NCI-H526 treated with DMSO at 0.1 percent for 48 hours (cell line): ENCODE results near the gene TREX2.
A peak's percentile ranks its signal among the peaks of the same experiment; 100 is the strongest.

Source experiments
- DNase-seq: peaks from one replicate; lab custom pipeline; 2025; lab: John Stamatoyannopoulos, UW

TREX2 gene, protein sequence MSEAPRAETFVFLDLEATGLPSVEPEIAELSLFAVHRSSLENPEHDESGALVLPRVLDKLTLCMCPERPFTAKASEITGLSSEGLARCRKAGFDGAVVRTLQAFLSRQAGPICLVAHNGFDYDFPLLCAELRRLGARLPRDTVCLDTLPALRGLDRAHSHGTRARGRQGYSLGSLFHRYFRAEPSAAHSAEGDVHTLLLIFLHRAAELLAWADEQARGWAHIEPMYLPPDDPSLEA

GRCh38 chrX:153445856-153446635 is at the start of gene TREX2:
Gene TREX2 (minus strand): TSS chrX:153446056. CDS start chrX:153445430, 626 bp downstream.
- DNase-seq, result no peak

GRCh38 chrX:153495362-153495751 is 49.5 kb upstream of the TREX2 start:
- no peak for DNase-seq

- peak; percentile 2 for DNase-seq
These were observed 48.9 kb upstream of the TREX2 start, which contains the start of gene BGN for GRCh38 chrX:153494541-153495361. Gene BGN (plus strand): TSS chrX:153494980. CDS start chrX:153504632, 9,652 bp downstream.

DNA sequence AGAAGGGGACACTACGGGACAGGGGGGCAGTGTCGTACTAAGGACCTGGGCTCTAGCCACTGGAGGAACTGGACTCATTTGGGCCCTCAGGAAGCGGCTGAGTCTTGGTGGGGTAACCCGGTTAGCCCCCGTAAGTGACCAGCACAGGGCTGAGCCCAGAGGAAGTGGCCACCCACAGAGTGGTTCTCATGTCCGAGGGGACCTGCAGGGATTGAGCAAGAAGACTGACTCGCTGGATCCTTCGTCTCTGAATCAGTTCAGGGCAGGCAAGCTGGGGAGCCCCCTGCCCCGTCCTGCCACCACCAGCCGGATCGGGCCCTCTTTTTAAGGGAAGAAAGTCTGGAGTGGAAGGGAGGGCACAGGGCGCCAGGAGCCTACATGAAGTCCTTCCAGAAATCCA is 48.2 kb upstream of the TREX2 start:
- DNase-seq, result no peak

DNA sequence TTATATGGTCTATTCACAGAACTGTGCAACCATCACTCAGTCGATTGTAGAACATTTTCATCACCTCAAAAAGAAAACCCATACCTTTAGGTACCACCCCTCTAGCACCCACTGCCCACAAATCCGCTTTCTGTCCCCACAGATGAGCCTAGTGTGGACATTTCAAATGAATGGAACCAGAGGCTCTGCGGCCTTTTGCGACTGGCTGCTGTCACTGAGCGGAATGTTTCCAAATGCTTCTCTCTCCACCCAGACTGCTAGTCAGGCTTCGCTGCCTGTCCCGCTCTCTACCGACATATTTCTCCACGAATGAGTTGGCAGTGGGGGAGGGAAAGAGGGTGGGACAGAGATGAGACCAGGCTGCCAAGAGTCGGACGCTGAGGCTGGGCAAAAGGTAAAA is 47.2 kb upstream of the TREX2 start:
- DNase-seq, result no peak

GRCh38 chrX:153492543-153492942 is 46.7 kb upstream of the TREX2 start:
- DNase-seq, result no peak

GRCh38 chrX:153491918-153492317 is 46.1 kb upstream of the TREX2 start:
- no peak for DNase-seq

- no peak for DNase-seq
These were observed 45.6 kb upstream of the TREX2 start for GRCh38 chrX:153491351-153491914.

DNA sequence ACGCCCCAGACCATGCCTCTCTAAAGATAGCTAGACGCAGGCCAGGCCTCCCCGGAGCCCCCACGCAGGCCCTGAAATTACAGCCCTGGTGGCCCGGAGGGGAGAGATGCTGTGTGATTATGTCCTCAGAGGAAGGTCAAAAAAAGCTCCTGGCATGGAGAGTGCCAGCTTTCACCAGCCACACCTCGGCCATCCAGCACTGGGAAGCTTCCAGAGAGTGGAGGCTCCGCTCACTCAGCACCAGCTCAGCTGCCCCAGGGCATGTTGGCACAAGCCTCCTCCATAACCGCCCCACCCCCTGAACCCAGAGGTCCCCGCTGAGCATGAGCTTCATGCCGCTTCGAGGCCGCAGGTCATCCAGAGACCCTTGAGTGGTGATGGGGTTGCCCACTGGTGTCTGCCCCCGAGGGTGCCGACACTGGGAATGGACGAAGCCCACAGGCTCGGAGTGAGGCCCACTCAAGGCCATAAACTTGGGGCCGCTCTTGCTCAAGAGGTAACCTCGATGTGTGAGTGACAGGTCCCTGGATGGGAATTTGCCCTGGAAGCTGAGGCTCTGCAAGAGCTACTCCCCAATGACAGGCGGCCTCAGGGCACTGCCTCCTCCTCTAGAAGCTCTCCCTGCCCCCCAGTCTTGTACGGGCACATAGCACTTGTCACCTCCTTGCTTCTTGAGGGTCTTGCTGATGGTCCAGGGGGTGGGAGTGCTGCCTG is 44.5 kb upstream of the TREX2 start:
- DNase-seq, result no peak

GRCh38 chrX:153488231-153488914 is 42.5 kb upstream of the TREX2 start:
- no peak for DNase-seq

DNA sequence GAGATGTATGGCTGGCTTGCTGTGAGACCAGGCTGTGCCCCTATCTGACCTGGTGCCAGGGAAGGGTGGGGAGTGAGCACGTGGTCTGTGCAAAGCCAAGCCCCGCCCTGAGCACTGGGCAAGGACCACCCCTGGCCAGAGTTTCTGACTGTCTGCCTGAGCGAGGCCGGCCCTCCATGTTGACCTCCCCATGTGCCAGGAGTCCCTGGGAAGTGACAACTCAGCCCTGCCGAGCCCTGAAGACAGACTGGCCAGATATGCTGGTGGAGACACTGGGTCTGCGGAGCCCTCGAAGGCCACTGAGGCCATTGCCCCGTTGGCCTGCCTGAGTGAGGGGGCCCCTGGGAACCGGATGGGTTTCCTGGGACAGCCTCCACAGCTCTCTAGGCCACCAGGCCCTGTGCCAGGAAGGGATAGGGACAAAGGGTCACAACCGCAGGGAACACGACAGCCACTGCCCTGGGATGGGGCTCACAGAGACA is 41.8 kb upstream of the TREX2 start:
- DNase-seq, result no peak

GRCh38 chrX:153486171-153486570 is 40.3 kb upstream of the TREX2 start:
- no peak for DNase-seq

- DNase-seq, result no peak
These were observed 39.7 kb upstream of the TREX2 start for GRCh38 chrX:153485396-153486080.

- DNase-seq, result no peak
These were observed 36.6 kb upstream of the TREX2 start for GRCh38 chrX:153482376-153483015.

DNA sequence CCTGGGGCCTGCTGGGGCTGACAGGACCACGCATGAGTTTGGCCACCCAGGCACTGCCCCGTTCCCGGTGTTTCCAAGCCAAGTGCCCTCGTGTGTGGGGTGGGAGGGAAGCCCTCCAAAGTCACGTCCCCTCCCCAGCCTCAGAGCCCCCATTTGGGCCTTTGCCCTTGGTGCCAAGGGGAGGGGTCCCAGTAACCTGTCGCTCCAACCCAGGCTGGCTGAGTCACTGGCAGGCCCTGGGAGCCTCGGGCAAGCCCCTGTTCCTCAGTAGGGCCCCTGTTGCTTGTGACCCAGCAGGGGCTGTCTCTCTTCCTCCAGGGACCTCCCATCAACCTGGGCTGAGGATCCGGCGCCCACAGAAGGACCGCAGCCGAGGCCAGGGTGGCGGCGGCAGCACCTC is 35.2 kb upstream of the TREX2 start:
- no peak for DNase-seq

GRCh38 chrX:153478746-153479145 is 32.9 kb upstream of the TREX2 start:
- DNase-seq, result no peak

DNA sequence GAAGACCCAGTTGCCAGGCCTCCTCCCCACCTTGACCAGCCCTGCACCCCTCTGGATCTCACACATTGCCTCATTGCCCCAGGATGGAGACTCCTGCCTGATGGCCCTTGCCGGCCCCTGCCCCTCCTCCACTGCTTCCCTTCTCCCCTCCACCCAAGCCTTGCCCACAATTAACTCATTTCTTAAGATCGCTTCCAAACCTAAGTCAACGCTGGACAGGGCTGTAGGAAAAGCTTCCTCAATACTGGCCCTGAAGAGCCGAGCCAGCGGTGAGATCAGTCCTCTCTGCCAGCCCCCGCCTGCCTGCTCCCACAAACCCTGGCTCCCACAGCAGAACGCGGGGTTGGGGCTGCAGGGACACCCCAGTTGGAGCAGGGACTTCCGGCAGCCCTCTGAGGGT is 32.0 kb upstream of the TREX2 start:
- DNase-seq, result no peak

DNA sequence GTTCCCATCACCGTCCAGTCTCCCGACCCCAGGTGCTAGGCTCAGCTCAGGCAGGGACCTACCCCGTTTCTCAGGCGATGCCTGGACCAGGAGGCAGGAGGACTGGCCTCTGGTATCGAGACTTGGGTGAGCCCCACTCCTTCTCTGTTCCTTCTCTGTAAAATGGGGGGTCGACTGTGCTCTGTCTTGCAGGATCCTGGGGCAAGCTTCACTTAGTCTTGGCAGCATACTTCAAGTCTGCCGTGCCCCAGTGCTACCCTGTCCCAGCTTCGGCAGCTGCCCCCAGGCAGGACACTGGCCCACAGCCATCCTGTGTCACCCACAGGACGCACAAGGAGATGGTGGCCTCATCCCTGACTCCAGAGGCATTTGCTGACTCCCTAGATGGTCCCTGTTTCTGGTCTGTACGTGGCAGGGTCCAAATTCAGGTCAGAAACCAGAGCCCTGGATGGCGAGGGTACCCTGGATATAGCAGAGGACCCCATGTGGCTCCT is 31.6 kb upstream of the TREX2 start:
- DNase-seq, result no peak

GRCh38 chrX:153476666-153477363 is 31.0 kb upstream of the TREX2 start:
- no peak for DNase-seq
